GM18870 (cell line): ENCODE measurements around the gene NOP16.
"Not testable (repeated sequence)": the region's sequence is repeated elsewhere in the genome, so short reads cannot be mapped to it uniquely, and the experiment has no call there.

Source experiments
- ATAC-seq: cut with Tn5 transposase; IDR thresholded peaks from one replicate; pipeline ENCODE4 v1.9.1; 2021; ENCODE audit warnings: moderate library complexity; ENCODE audit not compliant: unreplicated experiment

Gene NOP16

DNA sequence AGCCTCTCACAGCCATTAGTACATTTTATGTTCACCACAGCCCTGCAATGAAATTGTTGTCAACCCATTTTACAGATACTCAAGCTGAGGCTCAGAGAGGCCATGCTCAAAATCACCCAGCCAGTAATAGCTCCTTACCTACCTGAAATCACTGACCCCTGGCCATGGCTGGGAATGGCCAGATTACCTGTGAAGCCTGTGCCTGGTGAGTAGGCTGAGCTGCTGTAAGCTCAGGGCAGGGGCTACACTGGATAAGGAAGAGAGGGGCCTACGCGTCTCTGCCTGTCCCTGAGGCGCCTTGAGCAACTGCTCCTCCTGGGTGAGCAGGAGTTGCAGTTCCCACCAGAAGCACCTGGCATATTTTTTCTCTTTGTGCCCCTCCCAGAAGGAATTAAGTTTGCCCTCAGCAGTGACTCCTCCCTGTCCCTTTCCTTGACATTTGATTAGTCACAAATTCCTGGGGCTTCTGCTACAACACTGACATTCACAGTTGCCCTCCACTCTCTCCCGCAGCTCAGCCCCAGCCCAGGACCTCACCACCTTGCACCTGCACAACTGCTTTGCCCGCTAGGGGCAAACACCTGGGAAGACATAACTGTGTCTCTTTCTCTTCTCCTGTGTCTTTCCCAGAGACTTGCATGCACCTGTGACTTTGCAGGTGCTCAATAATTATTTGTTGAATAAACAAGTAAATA, 22.2 kb upstream of the NOP16 start:
- ATAC-seq, result no peak

DNA sequence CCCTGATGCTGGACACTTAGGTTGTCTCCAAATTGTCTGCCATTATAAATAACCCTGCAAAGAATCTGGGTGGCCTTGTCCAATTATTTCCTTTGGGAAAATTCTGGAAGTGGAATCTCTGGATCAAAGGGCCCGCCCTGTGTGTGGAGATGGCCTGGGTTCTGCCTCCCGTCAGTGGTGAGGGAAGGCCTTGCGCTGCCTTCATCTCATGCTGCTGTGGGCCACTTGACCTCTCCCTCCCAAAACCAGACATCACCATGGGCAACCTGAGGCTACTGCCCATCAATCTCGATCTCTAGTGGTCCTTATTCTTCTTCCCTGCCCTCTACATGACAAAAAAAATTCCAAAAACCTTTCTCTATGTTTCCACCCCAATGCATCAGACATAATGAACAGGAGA, 21.4 kb upstream of the NOP16 start:
- ATAC-seq, result no peak

DNA sequence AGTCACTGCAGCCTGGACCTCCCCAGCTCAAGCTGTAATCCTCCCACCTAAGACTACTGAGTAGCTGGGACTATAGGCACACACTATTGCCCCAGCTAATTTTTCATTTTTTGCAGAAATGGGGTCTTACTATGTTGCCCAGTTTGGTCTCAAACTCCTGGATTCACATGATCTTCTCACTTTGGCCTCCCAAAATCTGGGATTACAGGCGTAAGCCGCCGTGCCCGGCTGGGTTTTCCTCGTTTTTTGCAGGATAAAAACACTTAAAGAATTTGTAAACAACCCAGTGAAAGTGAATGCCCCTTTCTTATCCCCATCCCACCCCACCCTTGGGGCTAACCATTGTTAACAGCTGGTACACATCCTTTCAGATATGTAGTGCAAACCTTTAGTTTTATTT, 20.2 kb upstream of the NOP16 start:
- ATAC-seq, result no peak

DNA sequence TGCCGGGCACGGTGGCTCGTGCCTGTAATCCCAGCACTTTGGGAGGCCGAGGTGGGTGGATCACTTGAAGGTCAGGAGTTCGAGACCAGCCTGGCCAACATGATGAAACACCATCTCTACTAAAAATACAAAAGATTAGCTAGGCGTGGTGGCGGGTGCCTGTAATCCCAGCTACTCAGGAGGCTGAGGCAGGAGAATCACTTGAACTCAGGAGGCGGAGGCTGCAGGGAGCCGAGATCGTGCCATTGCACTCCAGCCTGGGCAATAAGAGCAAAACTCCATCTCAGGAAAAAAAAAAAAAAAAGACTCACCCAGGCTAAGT, 19.8 kb upstream of the NOP16 start:
- ATAC-seq, result not testable (repeated sequence)

DNA sequence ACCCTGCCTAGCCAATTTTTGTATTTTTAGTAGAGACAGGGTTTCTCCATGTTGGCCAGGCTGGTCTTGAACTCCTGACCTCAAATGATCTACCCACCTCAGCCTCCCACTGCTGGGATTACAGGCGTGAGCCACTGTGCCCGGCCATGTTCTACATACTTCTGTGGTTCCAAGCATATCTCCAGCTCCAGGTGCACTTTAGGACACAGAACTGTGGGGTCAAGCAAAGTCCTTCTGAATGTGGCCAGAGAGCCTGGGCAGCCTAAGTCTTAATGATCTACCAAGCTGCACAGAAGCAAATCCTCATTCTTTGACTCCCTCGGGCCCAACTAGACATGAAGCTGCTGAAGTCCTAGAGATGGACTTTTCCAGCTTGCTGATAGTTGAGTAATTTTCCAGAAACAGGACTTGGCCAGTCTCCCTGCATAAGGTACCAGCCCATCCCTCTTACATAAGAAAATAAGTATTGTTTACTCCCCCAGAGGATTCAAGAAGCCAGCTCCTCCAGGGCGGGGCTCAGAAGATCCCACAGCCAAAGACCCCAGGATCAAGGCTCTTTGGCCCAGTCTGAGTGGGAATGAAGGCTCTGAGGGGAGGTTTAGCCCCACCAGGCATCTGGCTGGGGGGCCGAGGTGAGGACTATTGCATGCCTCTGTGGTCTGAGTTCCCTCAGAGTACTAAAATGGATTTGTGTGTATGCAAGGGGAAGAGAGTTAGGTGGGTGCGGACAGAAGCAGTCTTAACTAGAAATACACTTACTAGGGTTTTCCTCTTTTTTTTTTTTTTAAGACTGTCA, 19.3 kb upstream of the NOP16 start:
- no peak for ATAC-seq

DNA sequence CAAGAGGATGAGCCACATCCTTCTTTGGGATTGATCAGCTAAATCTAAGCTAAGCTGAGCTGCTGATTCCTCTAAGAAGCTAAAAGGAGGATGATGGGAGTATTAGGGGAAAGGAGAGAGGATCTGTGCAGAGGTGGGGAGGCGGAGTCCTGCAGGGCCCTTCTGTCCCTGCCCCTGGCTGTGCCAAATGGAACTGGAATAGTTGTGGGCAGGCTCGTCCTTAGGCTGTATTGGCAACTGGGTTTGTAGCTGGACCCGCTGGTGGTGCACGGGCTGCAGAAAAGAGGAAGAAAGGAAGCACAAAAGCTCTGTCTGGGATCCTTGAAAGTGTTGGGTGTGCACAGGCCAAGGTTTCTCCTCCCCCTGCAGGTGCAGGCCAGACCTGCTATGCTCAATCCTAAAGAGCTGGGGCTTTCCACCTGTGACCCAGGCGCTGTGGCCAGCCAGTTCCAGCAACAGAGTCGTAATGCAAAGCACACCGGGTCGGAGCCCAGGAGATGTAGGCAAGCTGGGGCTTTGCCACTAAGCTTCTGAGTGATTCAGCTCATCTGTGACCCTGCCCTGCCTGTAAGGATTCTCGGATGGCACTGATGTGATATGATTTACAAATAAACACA, 18.1 kb upstream of the NOP16 start:
- ATAC-seq, result no peak

DNA sequence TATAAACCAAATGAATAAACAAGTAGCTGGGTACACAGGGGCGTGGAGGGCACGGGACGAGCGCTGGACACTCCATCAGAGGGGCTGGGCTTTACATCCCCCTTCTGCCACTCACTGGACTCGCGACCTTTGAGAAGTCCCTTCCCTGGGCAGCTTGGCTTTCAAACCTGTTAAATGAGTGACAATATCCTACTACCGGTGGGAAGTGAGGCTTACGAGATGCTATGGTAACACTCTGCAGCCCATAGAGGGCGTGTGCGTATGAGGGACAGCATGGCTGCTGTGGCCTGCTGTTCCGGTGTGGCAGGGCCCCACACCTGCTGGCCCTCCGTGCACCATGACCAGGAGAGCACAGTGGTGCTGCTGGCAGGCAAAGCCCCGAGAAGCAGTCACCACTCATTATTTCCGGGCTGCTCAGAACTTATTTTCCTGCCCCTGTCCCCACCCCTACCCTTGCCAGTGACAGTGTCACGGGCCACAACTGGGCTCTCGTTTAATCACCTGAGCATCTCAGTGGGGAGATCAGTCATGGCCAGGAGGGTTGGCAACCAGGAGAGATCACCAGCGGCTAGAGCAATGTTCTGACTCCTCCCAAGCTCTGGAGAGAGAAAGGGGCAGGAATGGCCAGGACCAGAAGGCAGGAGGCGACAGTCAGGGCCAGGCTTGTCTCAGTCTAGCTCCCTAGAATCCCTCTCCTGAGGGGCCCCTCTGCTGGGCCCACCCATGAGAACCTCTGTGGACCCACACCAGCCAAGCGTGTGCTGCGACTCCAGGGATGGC, 17.4 kb upstream of the NOP16 start:
- no peak for ATAC-seq

DNA sequence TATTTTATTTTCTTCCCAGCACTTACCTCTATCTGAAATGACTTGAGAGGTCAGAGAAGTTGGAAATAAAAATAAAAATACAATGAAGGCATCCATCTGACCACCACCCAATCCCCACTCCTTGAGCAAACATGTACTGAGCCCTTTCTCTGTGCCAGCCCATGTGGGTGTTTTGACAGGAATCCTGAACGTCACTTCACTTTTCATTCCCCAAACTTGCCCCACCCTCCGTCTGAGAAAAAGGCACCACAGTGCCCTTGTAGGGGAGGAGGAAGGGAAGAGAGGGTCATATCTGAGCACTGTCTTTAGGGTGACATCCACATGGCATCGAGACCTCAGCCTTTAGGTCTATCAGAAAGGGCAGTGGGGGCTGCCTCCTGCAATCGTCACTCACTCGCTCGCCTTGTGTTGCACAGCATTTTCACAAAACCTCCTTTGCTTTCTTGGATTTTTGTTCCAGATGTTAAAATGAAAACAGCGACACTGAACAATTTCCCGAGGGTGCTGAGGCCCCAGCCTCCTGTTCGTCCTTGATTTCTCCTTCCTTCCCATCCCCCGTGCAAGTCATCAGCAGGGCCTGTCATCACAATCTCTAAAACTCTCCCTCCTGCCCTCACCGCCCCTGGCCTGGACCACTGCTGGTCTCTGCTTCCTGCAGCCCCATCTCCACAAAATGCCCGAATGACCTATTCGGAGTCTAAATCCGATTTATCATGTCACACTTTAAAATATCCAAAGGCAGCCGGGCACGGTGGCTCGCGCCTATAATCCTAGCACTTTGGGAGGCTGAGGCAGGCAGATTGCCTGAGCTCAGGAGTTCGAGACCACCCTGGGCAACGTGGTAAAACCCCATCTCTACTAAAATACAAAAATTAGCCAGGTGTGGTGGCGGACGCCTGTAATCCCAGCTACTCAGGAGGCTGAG, 13.1 kb upstream of the NOP16 start:
- no peak for ATAC-seq

DNA sequence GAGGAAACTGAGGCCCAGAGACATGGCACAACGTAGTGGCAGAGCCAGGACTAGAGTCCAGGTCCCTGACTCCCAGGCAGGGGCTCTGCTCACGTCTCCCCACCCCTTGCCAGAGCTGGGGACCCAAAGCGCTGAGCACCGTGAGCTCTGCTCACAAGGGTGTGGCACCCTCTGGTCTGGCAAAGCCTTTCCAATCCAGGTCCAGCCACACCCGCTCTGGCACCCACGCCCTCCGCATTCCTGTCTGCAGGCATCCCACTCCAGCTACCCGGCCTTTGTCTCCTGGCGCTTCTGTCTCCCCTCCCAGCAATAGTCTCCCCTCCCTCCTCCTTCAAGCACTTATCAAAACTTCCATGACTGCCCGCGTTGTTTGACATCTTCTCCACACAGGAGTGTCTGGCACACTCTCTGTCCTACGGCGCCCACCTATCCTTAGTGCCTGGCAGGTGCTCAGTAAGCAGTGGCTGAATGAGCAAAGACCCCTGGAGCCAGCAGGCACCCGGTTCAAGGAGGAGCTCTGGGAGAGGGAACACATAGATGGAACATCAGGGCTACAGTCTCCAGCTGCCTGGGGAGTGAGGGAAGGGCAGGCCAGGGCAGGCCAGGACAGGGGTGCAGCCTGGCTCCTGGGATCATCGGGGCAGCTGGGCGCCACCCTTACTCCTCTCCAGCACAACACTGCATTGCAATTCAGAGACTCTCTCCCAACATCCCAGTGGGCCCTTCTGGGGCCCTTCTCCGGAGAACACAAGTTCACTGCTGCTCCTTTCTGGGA, 12.2 kb upstream of the NOP16 start:
- no peak for ATAC-seq

DNA sequence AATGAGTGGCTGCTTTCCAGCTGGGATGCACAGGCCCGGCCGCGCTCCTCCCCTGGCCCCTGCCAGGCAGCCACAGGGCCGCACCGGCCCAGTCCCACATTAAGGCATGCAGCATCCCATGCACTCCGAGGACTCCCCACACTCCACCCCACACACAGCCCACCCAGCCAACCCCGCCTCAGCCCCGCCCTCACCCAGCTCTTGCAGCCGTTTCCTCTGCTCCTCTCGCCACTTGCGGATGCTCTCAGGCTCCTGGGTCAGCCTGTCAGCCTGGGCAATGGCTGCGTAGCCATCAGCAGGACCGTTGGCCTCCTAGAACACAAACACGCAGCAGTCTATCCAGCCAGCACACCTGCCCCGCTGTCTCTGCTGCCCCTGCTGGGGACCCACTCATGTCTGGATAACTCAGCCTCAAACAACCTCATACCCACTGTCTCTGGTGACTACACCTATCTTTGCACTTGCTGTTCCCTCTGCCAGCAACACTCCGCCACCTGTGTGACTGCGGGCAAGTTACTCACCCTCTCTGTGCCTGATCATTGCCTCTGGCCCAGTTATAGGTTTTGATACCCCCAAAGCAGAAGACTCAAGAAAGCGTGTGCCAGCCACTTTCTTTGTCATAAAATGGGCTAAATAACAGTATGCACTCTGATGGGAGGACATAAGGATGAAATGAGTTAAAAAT, 9.5 kb upstream of the NOP16 start:
- ATAC-seq, result no peak

DNA sequence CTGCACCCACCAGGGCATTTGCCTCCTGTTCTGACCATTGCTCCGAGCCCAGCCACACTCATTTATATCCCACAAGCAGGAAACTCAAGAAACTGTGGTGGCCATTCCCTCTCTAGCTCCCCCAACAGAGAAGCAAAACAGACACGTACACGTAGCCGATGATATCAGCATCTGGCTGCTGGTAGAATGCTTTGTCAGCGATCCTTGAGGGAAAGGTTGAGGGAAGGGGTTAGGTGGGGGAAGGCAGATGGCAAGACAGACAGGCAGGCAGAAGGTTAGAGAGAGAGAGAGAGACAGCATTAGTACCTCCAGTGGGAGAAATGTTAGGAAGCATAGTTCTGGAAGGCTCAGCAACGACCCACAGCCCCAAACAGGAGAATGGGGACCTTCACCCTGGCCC, 7.9 kb upstream of the NOP16 start:
- ATAC-seq, result no peak

DNA sequence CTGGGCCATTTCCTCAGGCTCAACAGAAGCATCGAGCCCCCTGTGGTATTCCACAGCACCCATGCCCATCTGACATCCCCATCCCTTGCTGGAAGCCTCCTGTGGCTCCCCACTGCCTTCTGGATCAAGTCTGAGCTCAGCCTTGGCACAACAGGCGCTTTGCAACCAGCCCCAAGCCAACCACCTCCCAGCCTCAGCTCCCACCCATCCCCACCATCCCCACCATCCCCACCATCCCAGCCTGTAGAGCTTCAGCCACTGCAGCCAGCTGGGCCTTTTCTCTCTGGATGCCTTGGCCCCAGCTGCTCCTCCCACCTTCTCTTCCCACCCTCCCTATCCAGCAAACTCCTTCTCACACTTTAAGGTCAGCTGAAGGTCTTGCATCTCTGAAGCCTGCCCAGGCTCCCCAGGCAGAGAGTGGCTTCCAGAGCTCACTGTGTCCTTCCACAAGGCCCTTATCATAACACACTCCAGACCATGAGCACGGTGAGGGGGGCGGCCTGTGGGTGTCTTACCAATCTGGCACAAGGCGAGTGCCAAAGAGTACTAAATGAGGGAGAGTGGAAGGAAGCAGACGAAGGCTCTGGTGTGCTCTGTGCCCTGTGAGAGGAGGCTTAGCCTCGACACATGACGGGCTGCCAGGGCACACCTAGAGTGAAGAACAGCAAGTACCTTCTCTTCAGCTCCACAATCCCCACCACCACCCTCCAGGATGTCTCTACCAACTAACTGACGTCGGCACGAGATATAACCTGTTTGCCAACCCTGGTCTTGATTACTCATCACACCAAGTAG, 6.7 kb upstream of the NOP16 start:
- no peak for ATAC-seq

DNA sequence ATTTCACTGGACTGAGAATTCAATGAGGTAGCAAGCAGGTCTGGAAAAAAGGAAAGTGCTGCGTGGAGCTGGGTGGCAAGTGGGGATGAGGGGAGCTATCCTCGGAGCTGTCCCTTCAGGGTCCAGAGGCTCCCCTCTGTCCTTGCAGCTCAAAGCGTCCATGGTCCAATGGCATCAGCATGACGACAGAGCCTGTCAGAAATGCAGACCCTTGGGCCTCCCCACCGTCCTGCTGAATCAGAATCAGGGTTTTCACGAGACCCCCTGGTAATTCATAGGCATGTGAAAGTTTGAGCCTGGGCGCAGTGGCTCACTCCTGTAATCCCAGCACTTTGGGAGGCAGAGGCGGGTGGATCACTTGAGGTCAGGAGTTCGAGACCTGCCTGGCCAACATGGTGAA, 5.7 kb upstream of the NOP16 start:
- no peak for ATAC-seq

DNA sequence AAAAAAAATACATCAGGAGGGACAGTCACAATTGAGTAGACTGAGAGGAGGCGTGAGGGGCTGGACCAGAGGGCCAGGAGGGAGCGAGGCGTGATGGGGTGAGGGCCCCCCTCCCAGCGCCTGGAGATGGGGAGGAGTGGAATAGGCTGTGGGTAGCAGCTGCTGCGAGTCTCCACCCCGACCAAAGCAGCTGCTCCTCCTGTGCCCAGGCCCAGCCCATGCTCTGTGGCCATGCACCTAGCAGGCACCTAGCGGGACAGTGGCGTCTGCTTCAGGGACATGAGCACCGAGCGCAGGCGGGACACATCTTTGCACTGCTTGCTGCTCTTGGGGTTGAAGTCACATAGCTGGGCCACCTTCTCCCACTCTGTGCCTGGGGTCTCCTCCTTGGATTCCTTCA, 4.1 kb upstream of the NOP16 start:
- ATAC-seq, result no peak

DNA sequence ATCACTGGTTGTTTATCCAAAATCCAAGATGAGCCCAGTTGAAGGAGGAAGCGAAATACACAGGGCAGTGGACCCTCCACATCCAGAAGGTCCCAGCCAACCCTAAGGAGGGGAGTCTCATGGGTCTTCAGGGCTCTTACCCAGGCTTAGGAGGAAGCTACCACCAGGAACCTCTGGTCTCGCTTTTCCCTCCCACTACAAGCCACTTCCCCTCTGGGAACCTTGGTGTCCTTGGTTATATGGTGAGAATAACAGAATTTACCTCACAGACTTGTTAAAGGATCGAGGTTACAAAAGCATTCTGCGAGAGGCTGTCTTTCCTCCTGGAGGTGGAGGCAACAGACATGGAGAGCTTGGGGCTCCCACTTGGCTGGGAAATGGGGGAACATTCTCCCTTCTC, 3.6 kb upstream of the NOP16 start:
- ATAC-seq, result no peak

DNA sequence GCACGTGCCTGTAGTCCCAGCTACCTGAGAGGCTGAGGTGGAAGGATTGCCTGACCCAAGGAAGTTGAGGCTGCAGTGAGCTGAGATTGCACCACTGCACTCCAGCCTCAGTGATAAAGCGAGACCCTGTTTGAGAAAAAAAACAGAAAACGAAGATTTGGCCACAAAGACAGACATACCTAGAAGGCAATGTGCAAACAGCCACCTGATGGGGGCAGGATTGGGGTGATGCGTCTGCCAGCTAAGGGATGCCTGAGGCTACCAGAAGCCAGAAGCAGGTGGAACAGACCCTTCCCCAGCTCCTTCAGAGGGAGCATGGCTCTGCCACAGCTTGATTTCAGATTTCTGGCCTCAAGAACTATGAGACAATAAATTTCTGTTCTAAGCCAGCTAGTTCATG, 3.1 kb upstream of the NOP16 start:
- ATAC-seq, result no peak

DNA sequence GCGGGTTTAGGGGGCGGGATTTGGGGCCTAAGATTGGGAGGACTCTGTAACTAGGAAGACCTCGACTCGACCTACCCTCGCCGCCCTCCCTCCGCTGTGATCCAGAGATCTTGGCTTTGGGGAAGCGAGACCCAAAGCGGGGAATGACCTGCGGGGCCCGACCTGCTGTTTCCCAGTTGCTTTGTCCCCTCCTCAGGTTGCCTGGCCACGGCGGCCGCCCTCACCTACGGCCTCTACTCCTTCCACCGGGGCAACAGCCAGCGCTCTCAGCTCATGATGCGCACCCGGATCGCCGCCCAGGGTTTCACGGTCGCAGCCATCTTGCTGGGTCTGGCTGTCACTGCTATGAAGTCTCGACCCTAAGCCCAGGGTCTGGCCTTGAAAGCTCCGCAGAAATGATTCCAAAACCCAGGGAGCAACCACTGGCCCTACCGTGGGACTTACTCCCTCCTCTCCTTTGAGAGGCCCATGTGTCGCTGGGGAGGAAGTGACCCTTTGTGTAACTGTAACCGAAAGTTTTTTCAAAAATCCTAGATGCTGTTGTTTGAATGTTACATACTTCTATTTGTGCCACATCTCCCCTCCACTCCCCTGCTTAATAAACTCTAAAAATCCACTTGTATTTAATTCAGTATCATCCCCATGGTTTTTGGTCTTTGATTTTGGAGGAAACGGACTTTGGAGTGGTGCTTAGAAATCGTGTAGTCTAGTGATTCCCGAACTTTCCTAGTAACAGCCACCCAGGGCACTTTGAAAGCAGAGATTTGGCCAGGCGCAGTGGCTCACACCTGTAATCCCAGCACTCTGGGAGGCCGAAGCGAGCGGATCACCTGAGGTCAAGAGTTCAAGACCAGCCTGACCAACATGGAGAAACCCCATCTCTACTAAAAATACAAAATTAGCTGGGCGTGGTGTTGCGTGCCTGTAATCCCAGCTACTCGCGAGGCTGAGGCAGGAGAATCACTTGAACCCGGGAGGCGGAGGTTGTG, 1.0 kb upstream of the NOP16 start:
- peak; percentile 14 for ATAC-seq
